ENCODE measurements around the gene CARM1. TPM values are rescaled to one million over a fixed set of nuclear protein-coding genes. Genes with fewer than 3 reads are reported as not detected.

CARM1 gene
- total and polyA plus RNA-seq, 11 donors: 22.4 to 39.5 (median 29.3) TPM

DNA sequence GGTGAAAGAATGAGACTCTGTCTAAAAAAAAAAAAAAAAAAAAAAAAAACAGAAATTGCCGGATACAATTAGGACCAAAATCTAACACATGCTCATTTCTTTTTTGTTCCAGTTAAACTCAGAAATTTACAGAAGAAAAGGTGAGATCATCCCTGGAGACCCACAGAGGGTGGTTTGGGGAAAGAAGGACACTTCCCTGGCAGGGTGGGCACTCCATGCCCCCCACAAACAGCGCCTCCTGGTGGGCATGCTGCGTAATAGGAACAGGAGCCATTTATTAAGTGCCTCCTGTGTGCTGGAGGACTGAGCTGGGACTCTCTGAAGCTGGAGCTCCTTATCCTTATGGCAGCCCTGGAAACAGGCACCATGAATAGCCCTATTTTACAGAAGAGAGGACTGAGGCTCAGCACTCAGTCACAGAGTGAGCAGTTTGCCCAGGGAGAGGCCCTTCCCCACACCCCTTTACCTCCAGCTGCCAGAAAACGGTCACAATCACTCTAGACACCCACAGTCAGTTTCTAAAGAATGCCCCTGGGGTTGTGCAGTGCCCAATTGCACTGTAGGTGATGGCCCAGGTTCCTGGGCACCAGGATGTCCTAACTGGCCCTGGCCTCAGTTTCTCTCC lies 13.0 kb upstream of the CARM1 start:
- Histone ChIP-seq H3K36me3 (no peaks in the 10 kb centered on the region), H3K27me3 (no peaks in the 10 kb centered on the region), H3K4me1 (peaks cover 0 to 11% (median 0%) of the 10 kb centered on the region in 12 donors), H3K4me3 (no peak overlapping the region), H3K27ac (no peak overlapping the region), H3K9me3 (no peaks in the 10 kb centered on the region)
- 35 to 53% (median 44%) methylated on average over 4 of the region's 4 CpGs for WGBS, 4 donors
- intact Hi-C loops (cut with DNase I): no loop called here
- DNase-seq: no peak
- no peak for ATAC-seq
- no peak for TF ChIP-seq POLR2A (IDR thresholded peaks at IDR 0.05)
- TF ChIP-seq, protein P1, sequence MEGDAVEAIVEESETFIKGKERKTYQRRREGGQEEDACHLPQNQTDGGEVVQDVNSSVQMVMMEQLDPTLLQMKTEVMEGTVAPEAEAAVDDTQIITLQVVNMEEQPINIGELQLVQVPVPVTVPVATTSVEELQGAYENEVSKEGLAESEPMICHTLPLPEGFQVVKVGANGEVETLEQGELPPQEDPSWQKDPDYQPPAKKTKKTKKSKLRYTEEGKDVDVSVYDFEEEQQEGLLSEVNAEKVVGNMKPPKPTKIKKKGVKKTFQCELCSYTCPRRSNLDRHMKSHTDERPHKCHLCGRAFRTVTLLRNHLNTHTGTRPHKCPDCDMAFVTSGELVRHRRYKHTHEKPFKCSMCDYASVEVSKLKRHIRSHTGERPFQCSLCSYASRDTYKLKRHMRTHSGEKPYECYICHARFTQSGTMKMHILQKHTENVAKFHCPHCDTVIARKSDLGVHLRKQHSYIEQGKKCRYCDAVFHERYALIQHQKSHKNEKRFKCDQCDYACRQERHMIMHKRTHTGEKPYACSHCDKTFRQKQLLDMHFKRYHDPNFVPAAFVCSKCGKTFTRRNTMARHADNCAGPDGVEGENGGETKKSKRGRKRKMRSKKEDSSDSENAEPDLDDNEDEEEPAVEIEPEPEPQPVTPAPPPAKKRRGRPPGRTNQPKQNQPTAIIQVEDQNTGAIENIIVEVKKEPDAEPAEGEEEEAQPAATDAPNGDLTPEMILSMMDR (IDR thresholded peaks at IDR 0.05): peak; percentile 31 to 58 (median 46)

DNA sequence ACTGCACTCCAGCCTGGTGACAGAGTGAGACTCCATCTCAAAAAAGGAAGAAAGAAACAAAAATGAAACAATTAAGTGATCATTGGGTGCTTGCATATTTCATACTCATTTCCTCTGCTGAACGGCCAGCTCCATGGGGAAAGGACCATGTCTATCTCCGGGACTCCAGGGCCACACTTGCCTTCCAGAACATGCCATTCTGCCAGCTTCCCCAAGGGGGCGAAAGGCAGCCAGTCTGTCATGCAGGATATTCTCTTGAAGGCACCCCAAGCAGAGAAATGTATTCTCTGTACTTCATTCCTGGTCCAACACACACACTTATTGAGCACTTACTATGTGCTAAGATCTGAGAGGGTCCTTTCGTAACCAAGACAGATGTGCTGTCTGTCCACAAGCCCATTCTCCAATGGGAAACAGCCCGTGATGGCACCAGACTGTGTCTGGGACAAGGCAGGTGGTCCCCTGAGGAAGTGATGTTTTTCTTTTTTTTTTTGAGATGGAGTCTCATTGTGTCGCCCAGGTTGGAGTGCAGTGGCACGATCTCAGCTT lies 10.2 kb upstream of the CARM1 start:
- peak in 1 of 5 donors; percentile 58 for DNase-seq
- H3K9me3 ChIP-seq: no peaks in the 10 kb centered on the region
- ATAC-seq: no peak
- H3K4me1 ChIP-seq: peaks cover 0 to 24% (median 1%) of the 10 kb centered on the region in 12 donors
- H3K4me3 ChIP-seq: no peak overlapping the region
- H3K27me3 ChIP-seq: no peaks in the 10 kb centered on the region
- H3K36me3 ChIP-seq: no peaks in the 10 kb centered on the region
- TF ChIP-seq, protein P1 (IDR thresholded peaks at IDR 0.05): peak in 9 of 12 donors; percentile 11 to 46 (median 33)
- TF ChIP-seq POLR2A (IDR thresholded peaks at IDR 0.05): no peak
- H3K27ac ChIP-seq: peak overlapping the region in 1 of 12 donors; percentile 37
- intact Hi-C loops (cut with DNase I): loop anchor here in 8 of 10 donors (5.0 to 10.0 kb wide), 5 partner anchors 89 to 159 kb away; partner anchors contain the start of genes DNM2 (in 4 of the 8) and QTRT1 (in 1 of the 8)
- 58 to 64% (median 62%) methylated on average over 7 of the region's 7 CpGs for WGBS, 4 donors

DNA sequence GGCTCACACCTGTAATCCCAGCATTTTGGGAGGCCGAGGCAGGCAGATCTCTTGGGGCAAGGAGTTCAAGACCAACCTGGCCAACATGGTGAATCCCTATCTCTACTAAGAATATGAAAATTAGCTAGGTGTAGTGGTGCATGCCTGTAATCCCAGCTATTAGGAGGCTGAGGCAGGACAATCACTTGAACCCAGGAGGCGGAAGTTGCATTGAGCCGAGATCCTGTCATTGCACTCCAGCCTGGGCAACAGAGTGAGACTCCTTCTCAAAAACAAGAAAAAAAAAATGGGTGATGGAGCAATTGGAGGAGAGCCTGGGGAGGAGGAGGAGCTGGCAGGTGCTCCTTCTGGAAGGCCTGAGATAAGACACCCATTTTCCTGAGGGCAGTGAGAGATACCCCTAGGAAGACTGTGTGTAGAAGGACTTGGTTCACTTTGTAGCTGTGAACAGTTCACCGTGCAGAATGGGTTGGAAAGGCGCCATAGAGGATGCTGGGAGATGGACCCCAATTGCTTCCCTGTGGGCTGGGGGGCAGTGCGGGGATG lies 8.7 kb upstream of the CARM1 start:
- Histone ChIP-seq H3K36me3 (no peaks in the 10 kb centered on the region), H3K9me3 (no peaks in the 10 kb centered on the region), H3K4me1 (peaks cover 0 to 26% (median 1%) of the 10 kb centered on the region in 12 donors), H3K27me3 (no peaks in the 10 kb centered on the region), H3K27ac (peak overlapping the region in 1 of 12 donors; percentile 33), H3K4me3 (peak overlapping the region in 1 of 12 donors; percentile 13)
- DNase-seq (peak in 1 of 5 donors; percentile 12), ATAC-seq (no peak)
- intact Hi-C loops (cut with DNase I): loop anchor here in 8 of 10 donors (5.0 to 10.0 kb wide), 5 partner anchors 90 to 160 kb away; partner anchors contain the start of genes DNM2 (in 4 of the 8) and QTRT1 (in 1 of the 8)
- 80 to 87% (median 84%) methylated on average over 6 of the region's 6 CpGs for WGBS, 4 donors
- TF ChIP-seq, protein P1 (IDR thresholded peaks at IDR 0.05): no peak
- no peak for TF ChIP-seq POLR2A (IDR thresholded peaks at IDR 0.05)
